LNCaP clone FGC (cell line): ENCODE measurements around the gene IRF2BP2.

Source experiments
- DNase-seq: peaks from one replicate; pipeline ENCODE4 v3.0.0-alpha.2; 2011; ENCODE audit warnings: low read depth
- H3K4me3 ChIP-seq: 2 replicates; pipeline ENCODE4 v1.5.1; 2011; ENCODE audit warnings: mild to moderate bottlenecking, low read depth, low read length, control low read depth
- TF ChIP-seq, protein P1 (sequence below): IDR thresholded peaks from 2 replicates; pipeline ENCODE4 v1.5.1; 2012; ENCODE audit warnings: mild to moderate bottlenecking; ENCODE audit not compliant: control insufficient read depth, insufficient read depth; ENCODE audit errors: extremely low read depth

Gene IRF2BP2

GRCh38 chr1:234588386-234588785 is 21.6 kb downstream of the IRF2BP2 start:
- DNase-seq, result no peak
- TF ChIP-seq, protein P1, sequence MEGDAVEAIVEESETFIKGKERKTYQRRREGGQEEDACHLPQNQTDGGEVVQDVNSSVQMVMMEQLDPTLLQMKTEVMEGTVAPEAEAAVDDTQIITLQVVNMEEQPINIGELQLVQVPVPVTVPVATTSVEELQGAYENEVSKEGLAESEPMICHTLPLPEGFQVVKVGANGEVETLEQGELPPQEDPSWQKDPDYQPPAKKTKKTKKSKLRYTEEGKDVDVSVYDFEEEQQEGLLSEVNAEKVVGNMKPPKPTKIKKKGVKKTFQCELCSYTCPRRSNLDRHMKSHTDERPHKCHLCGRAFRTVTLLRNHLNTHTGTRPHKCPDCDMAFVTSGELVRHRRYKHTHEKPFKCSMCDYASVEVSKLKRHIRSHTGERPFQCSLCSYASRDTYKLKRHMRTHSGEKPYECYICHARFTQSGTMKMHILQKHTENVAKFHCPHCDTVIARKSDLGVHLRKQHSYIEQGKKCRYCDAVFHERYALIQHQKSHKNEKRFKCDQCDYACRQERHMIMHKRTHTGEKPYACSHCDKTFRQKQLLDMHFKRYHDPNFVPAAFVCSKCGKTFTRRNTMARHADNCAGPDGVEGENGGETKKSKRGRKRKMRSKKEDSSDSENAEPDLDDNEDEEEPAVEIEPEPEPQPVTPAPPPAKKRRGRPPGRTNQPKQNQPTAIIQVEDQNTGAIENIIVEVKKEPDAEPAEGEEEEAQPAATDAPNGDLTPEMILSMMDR, result no peak
- H3K4me3 ChIP-seq, result no peak overlapping the region

GRCh38 chr1:234586892-234587485 is 23.0 kb downstream of the IRF2BP2 start:
- no peak overlapping the region for H3K4me3 ChIP-seq
- no peak for DNase-seq
- TF ChIP-seq, protein P1, result no peak

DNA sequence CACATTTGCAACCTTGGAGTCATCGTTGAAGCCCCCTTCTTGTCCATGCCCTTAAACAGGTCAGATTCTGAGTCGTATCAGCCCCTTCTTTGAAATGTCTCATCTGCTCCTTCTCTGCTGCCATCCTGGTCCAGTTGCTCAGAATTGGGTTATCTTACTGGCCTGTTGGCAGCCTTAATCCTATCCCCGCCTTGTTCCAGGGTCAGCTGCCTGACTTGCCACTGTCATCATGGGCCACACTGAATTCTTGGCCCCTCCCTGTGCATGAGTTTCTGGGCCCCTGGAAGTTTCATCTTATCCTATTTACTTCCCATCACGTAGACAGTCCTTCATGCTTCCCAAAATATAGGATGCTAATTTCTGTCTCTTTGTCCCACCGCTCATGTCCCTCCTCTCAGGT is 23.7 kb downstream of the IRF2BP2 start:
- DNase-seq, result no peak
- TF ChIP-seq, protein P1, result no peak
- no peak overlapping the region for H3K4me3 ChIP-seq

DNA sequence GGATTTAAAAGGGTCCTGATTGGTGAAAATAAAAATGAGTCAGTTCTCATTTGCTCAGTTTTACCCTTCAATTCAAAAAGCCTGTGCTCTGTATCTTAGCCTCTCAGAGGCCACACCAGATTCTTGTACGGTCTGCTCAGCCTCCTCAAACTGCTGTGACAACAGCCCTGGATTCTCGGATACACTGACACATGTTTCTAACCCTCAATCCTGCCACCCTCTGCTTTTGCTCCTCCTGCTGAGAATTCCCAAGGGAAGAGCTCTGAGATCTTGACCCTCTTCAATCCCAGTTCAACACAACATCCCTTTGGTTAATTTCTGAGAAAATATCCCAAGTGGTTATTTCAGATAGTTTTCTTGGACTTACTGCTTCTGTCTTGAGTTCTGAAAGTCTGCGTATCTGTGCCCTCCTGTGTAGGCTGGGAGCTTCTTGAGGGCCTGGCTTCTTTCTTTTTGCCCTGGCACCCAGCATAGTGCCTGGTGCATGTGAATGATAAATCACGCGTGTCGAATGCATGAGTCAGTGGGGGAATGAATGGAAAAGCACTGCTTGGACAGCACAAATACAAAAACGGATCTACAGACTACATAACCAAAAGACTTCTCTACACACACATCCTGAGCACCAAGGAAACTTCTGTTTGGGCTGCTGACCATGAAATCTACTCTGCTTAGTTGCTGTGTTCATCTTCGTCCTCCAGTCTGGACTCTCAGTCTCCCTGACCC is 24.5 kb downstream of the IRF2BP2 start:
- H3K4me3 ChIP-seq, result no peak overlapping the region
- TF ChIP-seq, protein P1, result no peak
- DNase-seq, result no peak

DNA sequence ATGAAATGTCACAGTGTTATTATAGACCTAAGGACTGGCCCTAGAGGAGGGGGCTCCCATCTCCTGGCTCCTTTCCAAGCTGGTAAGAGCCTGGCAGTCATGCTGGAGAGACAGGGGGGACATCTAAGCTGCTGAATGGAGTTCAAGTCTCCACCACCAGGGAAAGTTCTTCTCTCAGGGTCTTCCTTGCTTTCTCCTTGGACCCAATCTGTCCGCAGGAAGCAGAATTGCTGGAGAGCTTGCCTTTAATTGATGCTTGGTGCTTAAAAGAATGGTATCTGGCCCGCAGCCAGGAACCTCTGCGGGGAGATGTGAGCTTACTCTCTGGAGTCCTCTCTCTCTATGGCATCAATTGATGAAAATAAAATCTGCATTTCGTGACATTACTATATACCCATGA is 25.1 kb downstream of the IRF2BP2 start:
- no peak overlapping the region for H3K4me3 ChIP-seq
- no peak for DNase-seq
- TF ChIP-seq, protein P1, result no peak

GRCh38 chr1:234584420-234584805 is 25.6 kb downstream of the IRF2BP2 start:
- TF ChIP-seq, protein P1, result no peak
- no peak for DNase-seq
- H3K4me3 ChIP-seq, result no peak overlapping the region

GRCh38 chr1:234583755-234584419 is 26.1 kb downstream of the IRF2BP2 start:
- DNase-seq, result no peak
- TF ChIP-seq, protein P1, result no peak
- H3K4me3 ChIP-seq, result no peak overlapping the region
